Measurements from ENCODE around the gene SH3RF3.
A peak's percentile ranks its signal among the peaks of the same experiment; 100 is the strongest.

Gene SH3RF3

GRCh38 chr2:109259671-109260070, 130.7 kb downstream of the SH3RF3 start:
- no peak for TF ChIP-seq CTCF (IDR thresholded peaks at IDR 0.05; ENCODE audit: borderline replicate concordance, insufficient read depth, low read depth, low read length)
- no peak overlapping the region for H3K4me3 ChIP-seq (ENCODE audit: low read depth, low read length)

- H3K4me3 ChIP-seq (ENCODE audit: low read depth, low read length), result no peak overlapping the region
- TF ChIP-seq CTCF (IDR thresholded peaks at IDR 0.05; ENCODE audit: borderline replicate concordance, insufficient read depth, low read depth, low read length), result no peak
These were observed 131.3 kb downstream of the SH3RF3 start for GRCh38 chr2:109260116-109260855.

GRCh38 chr2:109260886-109261700, 132.1 kb downstream of the SH3RF3 start:
- 0 out of 2 replicates have a peak, but pooled peaks have one; percentile 30 for TF ChIP-seq CTCF (IDR thresholded peaks at IDR 0.05; ENCODE audit: borderline replicate concordance, insufficient read depth, low read depth, low read length)
- H3K4me3 ChIP-seq (ENCODE audit: low read depth, low read length), result no peak overlapping the region

- TF ChIP-seq CTCF (IDR thresholded peaks at IDR 0.05; ENCODE audit: borderline replicate concordance, insufficient read depth, low read depth, low read length), result no peak
- H3K4me3 ChIP-seq (ENCODE audit: low read depth, low read length), result no peak overlapping the region
These were observed 133.1 kb downstream of the SH3RF3 start for GRCh38 chr2:109261906-109262631.

- no peak overlapping the region for H3K4me3 ChIP-seq (ENCODE audit: low read depth, low read length)
- no peak for TF ChIP-seq CTCF (IDR thresholded peaks at IDR 0.05; ENCODE audit: borderline replicate concordance, insufficient read depth, low read depth, low read length)
These were observed 135.8 kb downstream of the SH3RF3 start for GRCh38 chr2:109264595-109265328.

GRCh38 chr2:109265369-109265768, 136.4 kb downstream of the SH3RF3 start:
- no peak overlapping the region for H3K4me3 ChIP-seq (ENCODE audit: low read depth, low read length)
- no peak for TF ChIP-seq CTCF (IDR thresholded peaks at IDR 0.05; ENCODE audit: borderline replicate concordance, insufficient read depth, low read depth, low read length)
